GM12878 (cell line): ENCODE data around the gene PCSK2. TPM values are rescaled to one million over a fixed set of nuclear protein-coding genes. Genes with fewer than 3 reads are reported as not detected.

ENCODE experiments used
- ATAC-seq: fragments of 200-7000 bp; cut with Tn5 transposase; 3 replicates; pipeline ENCODE4 v1.9.1; 2020; ENCODE audit warnings: mild to moderate bottlenecking, moderate library complexity
- BruUV-seq: library from RNA; stranded (reverse); fragments of 400-500 nt; replicated peaks from 2 replicates; lab custom pipeline; 2021; lab: Mats Ljungman, UMichigan
- CTCF ChIA-PET: fragments of 300-600 bp; sonication (Branson Sonifier 250); formaldehyde crosslinking; extraction: SDS; loops from one replicate; lab custom pipeline; 2021; ENCODE audit warnings: inconsistent platforms; lab: Yijun Ruan, JAX
- POLR2A ChIA-PET: fragments of 350-600 bp; formaldehyde crosslinking; extraction: SDS; loops from one replicate; lab custom pipeline; 2021; ENCODE audit warnings: inconsistent platforms; lab: Charles Lee
- RAD21 ChIA-PET: fragments of 300-600 bp; sonication (Branson Sonifier 250); formaldehyde crosslinking; loops from one replicate; lab custom pipeline; 2023; ENCODE audit warnings: antibody characterized with exemption; ENCODE audit not compliant: unreplicated experiment; lab: Charles Lee
- SMC1A ChIA-PET: fragments of 300-600 bp; sonication (Branson Sonifier 250); formaldehyde crosslinking; loops from one replicate; lab custom pipeline; 2023; ENCODE audit not compliant: unreplicated experiment, uncharacterized antibody; lab: Charles Lee
- DNase-seq: peaks from one replicate; pipeline ENCODE4 v3.0.0-alpha.2; 2011; ENCODE audit warnings: low read depth, low spot score
- FAIRE-seq: peaks from 3 replicates; lab custom pipeline; 2011; peaks lifted over from hg19 to GRCh38; lab: Jason Lieb, UNC
- H2AFZ ChIP-seq: 2 replicates; pipeline ENCODE4 v1.6.0; 2011; ENCODE audit warnings: low read depth, low read length, control low read depth; ENCODE audit not compliant: control insufficient read depth
- H3K27ac ChIP-seq: 2 replicates; pipeline ENCODE4 v1.5.1; 2011; ENCODE audit warnings: control low read depth; ENCODE audit not compliant: control insufficient read depth, insufficient read depth
- H3K27me3 ChIP-seq, 2 experiments: replicated peaks in 1 of 2; 2 replicates each; pipeline versions ENCODE4 v1.6.0 to v1.6.1; 2011; ENCODE audit warnings: low read length in 1 of 2; ENCODE audit not compliant: control insufficient read depth in 2 of 2, insufficient read depth in 2 of 2
- H3K36me3 ChIP-seq, 2 experiments: 2 replicates each; pipeline ENCODE4 v1.5.1; 2011; ENCODE audit warnings: low read length in 1 of 2; ENCODE audit not compliant: control insufficient read depth in 2 of 2, insufficient read depth in 2 of 2
- H3K4me1 ChIP-seq: 2 replicates; pipeline ENCODE4 v1.6.1; 2011; ENCODE audit warnings: mild to moderate bottlenecking, low read length, moderate library complexity, mixed read lengths; ENCODE audit not compliant: control insufficient read depth, insufficient read depth
- H3K4me2 ChIP-seq: 2 replicates; pipeline ENCODE4 v1.6.0; 2011; ENCODE audit warnings: control low read depth; ENCODE audit not compliant: control insufficient read depth, insufficient read depth
- H3K4me3 ChIP-seq: fragments of 200-600 bp; sonication (generic); 2 replicates; pipeline ENCODE4 v1.5.1; 2016
- H3K79me2 ChIP-seq: 2 replicates; pipeline ENCODE4 v1.6.0; 2011; ENCODE audit warnings: low read length; ENCODE audit not compliant: control insufficient read depth, insufficient read depth
- H3K9ac ChIP-seq: 2 replicates; pipeline ENCODE4 v1.8.0; 2011; ENCODE audit warnings: low read length, control low read depth, mixed read lengths; ENCODE audit not compliant: control insufficient read depth, insufficient read depth
- H3K9me3 ChIP-seq: replicated peaks from 3 replicates; pipeline ENCODE4 v1.5.1; 2011; ENCODE audit warnings: mild to moderate bottlenecking, low read length; ENCODE audit not compliant: control insufficient read depth, insufficient read depth
- H4K20me1 ChIP-seq: 2 replicates; pipeline ENCODE4 v1.6.0; 2011; ENCODE audit not compliant: control insufficient read depth, insufficient read depth
- BMI1 ChIP-seq: fragments of 450-650 bp; IDR thresholded peaks from 2 replicates; pipeline ENCODE4 v1.6.1; 2016; ENCODE audit warnings: mild to moderate bottlenecking, moderate library complexity, borderline replicate concordance
- CBX5 ChIP-seq: sonication (generic); IDR thresholded peaks from 2 replicates; pipeline ENCODE4 v1.6.1; 2016; ENCODE audit warnings: low read depth, moderate library complexity, mild to moderate bottlenecking, inconsistent platforms
- E2F4 ChIP-seq: IDR thresholded peaks from 2 replicates; pipeline ENCODE4 v1.6.1; 2012; ENCODE audit warnings: low read depth, low read length, improper control_type of control experiment
- KAT2A ChIP-seq: conservative IDR thresholded peaks from 2 replicates; pipeline ENCODE4 v1.6.1; 2011; ENCODE audit warnings: low read depth, low read length; ENCODE audit not compliant: control insufficient read depth
- MLLT1 ChIP-seq: fragments of 450-650 bp; IDR thresholded peaks from 2 replicates; pipeline ENCODE4 v1.6.1; 2016; ENCODE audit warnings: mild to moderate bottlenecking
- NR2C2 ChIP-seq: IDR thresholded peaks from 2 replicates; pipeline ENCODE4 v1.6.1; 2011; ENCODE audit warnings: borderline replicate concordance, low read depth; ENCODE audit not compliant: control insufficient read depth, insufficient read length
- NRF1 ChIP-seq: conservative IDR thresholded peaks from 2 replicates; pipeline ENCODE4 v1.6.1; 2011; ENCODE audit warnings: mild to moderate bottlenecking, low read depth, low read length, improper control_type of control experiment
- SMC3 ChIP-seq: IDR thresholded peaks from 2 replicates; pipeline ENCODE4 v1.6.1; 2011; ENCODE audit warnings: low read length, improper control_type of control experiment, borderline replicate concordance
- SP1 ChIP-seq: IDR thresholded peaks from one replicate; pipeline ENCODE4 v1.6.1; 2011; ENCODE audit warnings: low read depth, low read length
- YY1 ChIP-seq: IDR thresholded peaks from 2 replicates; pipeline ENCODE4 v1.6.1; 2011; ENCODE audit warnings: low read depth, mild to moderate bottlenecking, low read length
- ZBTB4 ChIP-seq: fragments of 450-650 bp; formaldehyde crosslinking; IDR thresholded peaks from 2 replicates; pipeline ENCODE4 v1.4.0; 2022; ENCODE audit warnings: mild to moderate bottlenecking, moderate library complexity
- WGBS: methylation state at CpG from one replicate; pipeline ENCODE4 v1.1.6; 2016; ENCODE audit warnings: low lambda C conversion rate; ENCODE audit not compliant: insufficient replicate concordance, insufficient coverage; ENCODE audit errors: missing lambda C conversion rate; 5-methylcytosine and 5-hydroxymethylcytosine counted together
- in situ Hi-C: fragments of 300-500 bp; cut with MboI; formaldehyde crosslinking; loops from 9 replicates; pipeline ENCODE4 v1.14.3; 2018; ENCODE audit warnings: mixed read lengths
- intact Hi-C: fragments of 100-400 bp; cut with micrococcal nuclease; formaldehyde crosslinking; loops from one replicate; pipeline ENCODE4 v1.14.2; 2022; ENCODE audit not compliant: unreplicated experiment
- polyA plus RNA-seq, 11 experiments: library from polyadenylated mRNA; depleted of rRNA in 4 of 11; unstranded in 6 of 11; stranded (reverse) in 5 of 11; fragments of >200 nt; fragmentation: Nextera tagmentation in 4 of 11; fragmentation: Illumina TruSeq in 1 of 11; extraction: Ambion mirVana in 4 of 11; extraction: Trizol in 1 of 11; gene quantifications; 1 replicate in 1 of 11; 2 replicates in 10 of 11; pipeline versions ENCODE4 v1.2.1 to v1.2.3, GENCODE V29; 2011 to 2016; ENCODE audit warnings: inconsistent platforms in 2 of 11, missing spikeins in 2 of 11, low read depth in 1 of 11
- total RNA-seq, 4 experiments: library from RNA; depleted of rRNA in 3 of 4; stranded (reverse); fragments of >200 nt in 3 of 4; fragmentation: Illumina TruSeq in 1 of 4; extraction: Trizol in 1 of 4; gene quantifications; 2 replicates each; pipeline versions ENCODE4 v1.2.1 to v1.2.3, GENCODE V29; 2013 to 2021
- TF ChIP-seq, protein P1 (sequence below): fragments of 450-650 bp; formaldehyde crosslinking; IDR thresholded peaks from 2 replicates; pipeline ENCODE4 v1.4.0; 2020; ENCODE audit warnings: mild to moderate bottlenecking, moderate library complexity
- TF ChIP-seq, protein P2 (sequence below): IDR thresholded peaks from 2 replicates; pipeline ENCODE4 v1.6.1; 2012; ENCODE audit warnings: low read depth, low read length, improper control_type of control experiment

The PCSK2 gene
- total and polyA plus RNA-seq, 10 of the 15 experiments (the other 5 are each of a cell fraction or from before 2014, with no cell fraction given), result not detected

DNA sequence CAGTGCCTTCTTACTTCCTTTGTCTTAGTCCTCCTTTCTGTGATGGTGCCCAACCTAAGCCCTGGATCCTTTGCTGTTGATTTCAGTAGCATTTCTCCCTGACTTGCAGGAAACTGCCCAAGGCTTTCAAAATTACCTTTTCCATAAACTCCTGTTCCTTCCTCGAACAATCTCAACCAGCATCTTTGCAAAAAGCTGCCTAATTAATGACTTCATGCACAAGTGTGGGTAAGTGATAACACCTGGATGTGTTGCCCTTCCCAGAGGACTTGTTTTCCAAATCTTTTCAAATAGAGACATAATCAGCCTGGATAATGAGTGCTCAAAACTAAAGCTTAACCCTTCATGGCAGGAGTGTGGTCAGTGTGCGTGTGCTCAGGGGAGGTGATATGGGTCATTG lies 118.0 kb downstream of the PCSK2 start (continued):
- TF ChIP-seq SMC3, result no peak

- Histone ChIP-seq H2AFZ (no peak overlapping the region), H3K27me3 (no peaks in the 10 kb centered on the region; a peak in 2 of 4 replicates), H3K9me3 (no peaks in the 10 kb centered on the region), H3K4me2 (no peak overlapping the region), H3K27ac (no peak overlapping the region), H3K4me1 (no peaks in the 10 kb centered on the region), H4K20me1 (no peaks in the 10 kb centered on the region), H3K36me3 (no peaks in the 10 kb centered on the region), H3K4me3 (no peak overlapping the region), H3K79me2 (no peaks in the 10 kb centered on the region), H3K9ac (no peak overlapping the region)
- ChIA-PET RAD21 (no interaction called here), POLR2A (no interaction called here), SMC1A (no interaction called here), CTCF (no interaction called here)
- ATAC-seq, result no peak
- in situ Hi-C loops (no loop called here), intact Hi-C loops (no loop called here)
- 33% methylated on average over 2 of the region's 2 CpGs for WGBS
- no peak for DNase-seq
- FAIRE-seq, result no peak
- BruUV-seq, result no TSS peak
- TF ChIP-seq ZBTB4 (no peak), BMI1 (no peak), NR2C2 (no peak), NRF1 (no peak), E2F4 (no peak), CBX5 (no peak), YY1 (no peak), SP1 (no peak), KAT2A (no peak), MLLT1 (no peak)
- TF ChIP-seq, protein P1, sequence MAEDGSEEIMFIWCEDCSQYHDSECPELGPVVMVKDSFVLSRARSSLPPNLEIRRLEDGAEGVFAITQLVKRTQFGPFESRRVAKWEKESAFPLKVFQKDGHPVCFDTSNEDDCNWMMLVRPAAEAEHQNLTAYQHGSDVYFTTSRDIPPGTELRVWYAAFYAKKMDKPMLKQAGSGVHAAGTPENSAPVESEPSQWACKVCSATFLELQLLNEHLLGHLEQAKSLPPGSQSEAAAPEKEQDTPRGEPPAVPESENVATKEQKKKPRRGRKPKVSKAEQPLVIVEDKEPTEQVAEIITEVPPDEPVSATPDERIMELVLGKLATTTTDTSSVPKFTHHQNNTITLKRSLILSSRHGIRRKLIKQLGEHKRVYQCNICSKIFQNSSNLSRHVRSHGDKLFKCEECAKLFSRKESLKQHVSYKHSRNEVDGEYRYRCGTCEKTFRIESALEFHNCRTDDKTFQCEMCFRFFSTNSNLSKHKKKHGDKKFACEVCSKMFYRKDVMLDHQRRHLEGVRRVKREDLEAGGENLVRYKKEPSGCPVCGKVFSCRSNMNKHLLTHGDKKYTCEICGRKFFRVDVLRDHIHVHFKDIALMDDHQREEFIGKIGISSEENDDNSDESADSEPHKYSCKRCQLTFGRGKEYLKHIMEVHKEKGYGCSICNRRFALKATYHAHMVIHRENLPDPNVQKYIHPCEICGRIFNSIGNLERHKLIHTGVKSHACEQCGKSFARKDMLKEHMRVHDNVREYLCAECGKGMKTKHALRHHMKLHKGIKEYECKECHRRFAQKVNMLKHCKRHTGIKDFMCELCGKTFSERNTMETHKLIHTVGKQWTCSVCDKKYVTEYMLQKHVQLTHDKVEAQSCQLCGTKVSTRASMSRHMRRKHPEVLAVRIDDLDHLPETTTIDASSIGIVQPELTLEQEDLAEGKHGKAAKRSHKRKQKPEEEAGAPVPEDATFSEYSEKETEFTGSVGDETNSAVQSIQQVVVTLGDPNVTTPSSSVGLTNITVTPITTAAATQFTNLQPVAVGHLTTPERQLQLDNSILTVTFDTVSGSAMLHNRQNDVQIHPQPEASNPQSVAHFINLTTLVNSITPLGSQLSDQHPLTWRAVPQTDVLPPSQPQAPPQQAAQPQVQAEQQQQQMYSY (CRISPR knock-in tag), result no peak
- TF ChIP-seq, protein P2, sequence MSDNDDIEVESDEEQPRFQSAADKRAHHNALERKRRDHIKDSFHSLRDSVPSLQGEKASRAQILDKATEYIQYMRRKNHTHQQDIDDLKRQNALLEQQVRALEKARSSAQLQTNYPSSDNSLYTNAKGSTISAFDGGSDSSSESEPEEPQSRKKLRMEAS, result no peak
Measured at GRCh38 chr20:17345321-17345720, 118.5 kb downstream of the PCSK2 start.
